HG02678 (cell line): ENCODE data around the gene MYO5A.
"Not testable (repeated sequence)": the region's sequence is repeated elsewhere in the genome, so short reads cannot be mapped to it uniquely, and the experiment has no call there.

Source experiments
- ATAC-seq: cut with Tn5 transposase; IDR thresholded peaks from one replicate; pipeline ENCODE4 v1.9.1; 2021; ENCODE audit warnings: mild to moderate bottlenecking, moderate library complexity; ENCODE audit not compliant: unreplicated experiment

Gene MYO5A

DNA sequence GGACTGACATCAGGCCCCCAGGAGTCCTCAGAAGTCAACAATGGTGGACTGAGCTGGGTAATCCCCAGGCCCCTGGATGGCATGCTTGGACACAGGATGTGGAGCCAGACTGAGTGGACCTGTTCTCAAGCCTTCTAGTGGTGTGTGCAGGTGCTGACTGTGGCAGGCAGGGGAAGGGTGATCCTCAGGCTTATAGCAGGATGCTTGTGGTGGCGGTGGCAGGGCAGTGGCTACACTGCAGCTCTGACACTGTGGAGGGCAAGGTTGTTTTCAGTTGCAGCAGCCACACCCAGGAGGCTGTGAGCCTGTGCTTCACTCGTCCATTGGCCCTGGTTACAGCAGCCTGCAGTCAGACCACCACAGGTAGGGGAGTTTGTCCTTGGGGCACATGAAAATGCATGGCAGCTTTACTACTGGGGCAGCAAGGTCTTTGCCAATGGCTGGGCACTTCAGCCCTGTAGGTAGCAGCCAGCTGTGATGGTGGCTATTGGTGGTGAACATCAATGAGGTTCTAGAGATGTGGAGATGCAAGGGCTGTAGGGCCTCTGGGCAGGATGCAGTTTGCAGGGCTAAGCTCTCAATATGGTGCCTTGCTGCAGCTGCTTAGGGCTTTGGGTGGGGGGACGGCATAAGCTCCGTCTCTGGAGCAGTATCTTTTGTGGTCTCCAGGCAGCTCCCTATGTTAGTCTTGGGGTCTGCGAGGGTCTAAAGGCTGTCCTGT is 17.5 kb upstream of the MYO5A start:
- ATAC-seq, result no peak

DNA sequence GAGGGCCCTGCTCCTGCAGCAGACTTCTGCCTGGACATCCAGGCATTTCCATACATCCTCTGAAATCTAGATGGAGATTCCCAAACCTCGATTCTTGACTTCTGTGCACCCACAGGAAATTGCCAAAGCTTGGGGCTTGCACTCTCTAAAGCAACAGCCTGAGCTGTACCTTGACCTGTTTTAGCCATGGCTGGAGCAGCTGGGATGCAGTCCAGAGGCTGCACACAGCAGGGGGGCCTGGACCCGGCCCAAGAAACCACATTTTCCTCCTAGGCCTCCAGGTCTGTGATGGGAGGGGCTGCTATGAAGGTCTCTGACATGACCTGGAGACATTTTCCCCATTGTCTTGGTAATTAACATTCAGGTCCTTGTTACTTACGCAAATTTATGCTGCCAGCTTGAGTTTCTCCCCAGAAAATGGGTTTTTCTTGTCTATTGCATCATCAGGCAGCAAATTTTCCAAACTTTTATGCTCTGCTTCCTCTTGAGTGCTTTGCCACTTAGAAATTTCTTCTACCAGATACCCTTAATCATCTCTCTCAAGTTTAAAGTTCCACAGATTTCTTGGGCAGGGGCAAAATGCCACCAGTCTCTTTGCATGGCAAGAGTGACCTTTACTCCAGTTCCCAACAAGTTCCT is 11.8 kb upstream of the MYO5A start:
- ATAC-seq, result no peak

DNA sequence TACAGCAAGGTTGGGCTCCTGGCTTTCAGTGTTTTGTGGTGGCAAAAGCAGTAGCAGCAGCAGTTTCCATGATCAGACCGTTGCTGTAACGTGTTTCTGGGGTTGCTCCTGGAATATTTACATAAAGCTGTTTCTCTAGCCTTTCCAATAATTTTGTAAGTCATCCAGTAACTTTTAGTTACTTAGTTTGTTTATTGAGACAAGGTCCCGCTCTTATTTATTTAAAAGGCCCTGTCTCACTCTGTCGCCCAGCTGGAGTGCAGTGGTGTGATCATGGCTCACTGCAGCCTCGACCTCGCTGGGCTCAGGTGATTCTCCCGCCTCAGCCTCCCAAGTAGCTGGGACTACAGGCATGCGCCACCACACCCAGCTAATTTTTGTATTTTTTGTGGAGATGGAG is 8.8 kb upstream of the MYO5A start:
- no peak for ATAC-seq

DNA sequence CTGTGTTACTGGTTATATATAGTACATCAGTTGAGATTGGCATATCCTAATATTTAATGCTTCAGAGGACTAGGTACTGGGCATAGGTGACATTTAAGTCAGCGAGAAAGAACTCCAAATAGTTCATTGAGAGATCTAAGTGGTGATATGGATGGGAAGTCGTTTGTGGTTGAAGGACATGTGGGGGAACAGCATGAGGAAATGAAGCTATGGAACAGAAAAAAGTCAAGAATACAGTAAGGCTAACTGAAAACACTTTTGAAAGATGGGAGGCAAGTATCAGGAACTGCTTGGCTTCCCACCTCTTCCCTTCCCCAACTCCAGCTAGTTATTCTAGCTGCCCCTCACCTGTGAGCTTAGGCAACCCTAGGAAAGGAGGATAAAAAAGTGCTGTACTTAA is 3.7 kb upstream of the MYO5A start:
- ATAC-seq, result no peak

DNA sequence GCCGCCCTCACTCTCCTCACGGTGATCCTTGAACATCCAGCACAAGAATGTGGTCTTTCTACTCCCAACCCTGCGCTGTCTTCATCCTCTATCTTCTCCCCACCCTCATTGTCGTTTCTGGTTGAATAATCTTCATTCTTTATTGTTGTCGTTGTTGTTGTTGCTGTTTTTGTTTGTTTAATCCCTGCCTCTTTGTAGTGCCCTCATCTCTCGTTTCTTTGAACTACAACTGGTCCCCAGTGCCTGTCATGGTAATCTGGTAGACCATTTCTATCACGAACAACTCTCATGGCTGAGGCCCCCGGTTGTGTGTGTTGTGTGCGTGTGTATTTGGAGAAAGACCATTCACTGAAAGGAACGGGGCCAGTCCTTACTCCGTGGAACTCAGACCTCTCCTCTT is 1.3 kb upstream of the MYO5A start:
- ATAC-seq, result no peak

DNA sequence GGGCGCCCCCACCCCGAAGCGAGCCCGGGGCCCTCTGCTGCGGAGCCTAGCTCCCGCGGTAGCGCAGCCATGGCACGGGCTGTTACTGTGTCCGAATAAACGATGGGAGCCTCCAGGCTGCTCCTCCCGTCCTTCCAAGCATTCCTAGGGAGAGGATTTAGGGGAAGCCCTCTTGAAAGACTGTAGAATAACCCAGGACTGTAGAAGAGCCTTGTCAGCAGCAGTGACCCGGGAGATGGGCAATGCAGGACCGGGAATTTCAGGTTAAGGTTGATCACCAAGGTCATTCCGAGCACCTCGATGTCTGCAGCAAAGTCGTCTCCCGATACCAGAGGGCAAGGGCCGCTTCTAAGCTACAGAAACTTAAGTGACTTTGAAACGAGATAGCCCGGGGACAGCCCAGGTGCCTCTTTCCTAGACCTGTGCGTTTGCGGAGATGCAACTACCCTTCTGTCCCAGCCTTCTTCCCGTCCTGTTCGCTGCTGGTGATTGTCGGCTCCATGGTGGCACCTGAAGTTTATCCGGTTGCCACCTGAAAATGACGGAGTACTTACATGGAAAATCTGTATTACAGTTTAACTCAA is 753 bp upstream of the MYO5A start:
- ATAC-seq, result peak; percentile 5

DNA sequence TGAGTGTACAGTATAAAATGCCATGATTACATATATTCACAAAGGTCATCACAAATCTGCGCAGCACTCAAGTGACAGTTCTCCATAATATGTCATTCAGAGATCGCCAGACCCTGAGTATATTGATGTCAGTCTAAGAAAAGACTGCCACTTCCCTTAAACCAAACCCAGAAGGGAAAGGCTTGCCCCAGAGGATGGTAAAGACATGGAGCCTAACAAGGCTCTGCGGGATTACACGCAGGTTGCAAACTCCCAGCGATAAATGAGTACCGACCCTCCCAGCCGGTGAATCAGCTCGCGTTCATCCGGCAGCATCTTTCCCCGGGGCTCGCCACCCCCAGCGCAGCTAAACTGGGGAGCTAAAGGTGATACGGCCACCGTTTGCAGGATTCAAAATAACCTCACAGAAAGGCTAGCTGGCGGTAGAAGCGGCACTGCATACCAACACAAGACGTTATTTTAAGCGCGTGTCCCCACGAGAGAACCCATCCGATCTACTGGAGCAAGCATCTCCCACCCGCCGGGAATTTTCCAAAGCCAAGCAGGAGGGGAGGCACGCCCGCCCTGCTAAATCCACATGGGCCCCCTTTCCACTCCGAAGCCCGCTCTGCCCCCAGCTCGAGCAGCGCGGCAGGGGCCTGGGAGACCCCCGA is 643 bp downstream of the MYO5A start:
- peak; percentile 1 for ATAC-seq

DNA sequence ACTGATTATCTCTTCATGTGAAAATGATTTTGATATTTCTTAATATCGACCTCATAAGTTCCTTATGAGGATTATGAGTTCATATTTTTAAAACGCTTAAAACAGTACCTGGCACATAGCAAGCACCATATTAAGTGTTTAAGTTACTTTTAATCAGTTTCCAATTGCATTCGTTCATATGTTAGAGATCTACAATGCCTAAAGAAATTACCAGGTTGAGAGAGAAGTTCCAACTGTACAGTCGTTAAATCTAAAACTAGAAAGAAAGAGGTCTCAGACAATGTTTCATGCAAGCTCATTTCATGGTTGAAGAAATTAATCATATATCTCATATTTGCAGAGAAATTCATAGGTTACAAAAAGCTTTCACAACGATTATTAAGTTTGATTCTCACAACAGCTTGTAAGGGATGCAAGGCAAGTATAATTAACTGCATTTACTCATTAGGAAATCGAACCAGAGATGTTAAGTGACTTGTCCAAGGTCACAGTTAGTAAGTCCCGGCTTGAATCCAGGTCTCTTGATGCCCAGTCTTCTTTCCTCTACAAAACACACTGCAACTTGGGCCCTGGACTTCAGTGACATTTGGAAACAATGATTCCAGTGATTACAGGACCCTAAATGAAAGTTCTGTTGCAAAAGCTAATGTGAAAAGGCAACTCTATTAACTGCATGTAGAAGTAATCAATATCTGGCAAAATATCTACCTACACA is 1.3 kb downstream of the MYO5A start:
- no peak for ATAC-seq

DNA sequence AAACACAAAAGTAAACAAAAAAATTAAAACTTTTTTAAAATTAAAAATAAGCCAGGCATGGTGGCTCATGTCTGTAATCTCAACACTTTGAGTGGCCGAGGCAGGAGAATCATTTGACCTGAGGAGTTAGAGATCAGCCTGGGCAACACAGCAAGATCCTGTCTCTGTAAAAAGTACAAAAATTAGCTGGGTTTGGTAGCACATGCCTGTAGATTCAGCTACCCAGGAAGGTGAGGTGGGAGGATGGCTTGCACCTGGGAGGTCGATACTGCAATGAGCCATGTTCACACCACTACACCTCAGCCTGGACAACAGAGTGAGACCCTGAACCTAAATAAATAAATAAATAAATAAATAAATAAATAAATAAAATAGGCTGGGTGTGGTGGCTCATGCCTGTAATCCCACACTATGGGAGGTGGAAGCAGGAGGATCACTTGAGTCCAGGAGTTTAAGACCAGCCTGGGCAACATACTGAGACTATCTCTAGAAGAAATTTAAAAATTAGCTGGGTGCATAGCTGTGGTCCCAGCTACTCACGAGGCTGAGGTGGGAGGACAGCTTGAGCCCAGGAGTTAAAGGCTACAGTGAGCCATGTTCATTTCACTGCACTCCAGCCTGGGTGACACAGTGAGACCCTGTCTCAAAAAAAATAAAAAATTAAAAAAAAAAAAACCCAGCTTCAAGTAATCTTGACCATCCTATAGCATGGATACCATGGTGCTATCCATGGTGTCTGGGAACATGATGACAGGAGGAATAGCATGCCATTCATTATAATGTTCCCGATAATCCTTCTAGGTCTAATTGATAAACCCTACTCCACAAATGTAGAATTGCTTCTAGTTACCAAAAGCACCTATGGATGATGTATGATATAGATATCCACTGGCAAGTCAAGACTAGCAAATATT is 4.2 kb downstream of the MYO5A start:
- ATAC-seq, result no peak

DNA sequence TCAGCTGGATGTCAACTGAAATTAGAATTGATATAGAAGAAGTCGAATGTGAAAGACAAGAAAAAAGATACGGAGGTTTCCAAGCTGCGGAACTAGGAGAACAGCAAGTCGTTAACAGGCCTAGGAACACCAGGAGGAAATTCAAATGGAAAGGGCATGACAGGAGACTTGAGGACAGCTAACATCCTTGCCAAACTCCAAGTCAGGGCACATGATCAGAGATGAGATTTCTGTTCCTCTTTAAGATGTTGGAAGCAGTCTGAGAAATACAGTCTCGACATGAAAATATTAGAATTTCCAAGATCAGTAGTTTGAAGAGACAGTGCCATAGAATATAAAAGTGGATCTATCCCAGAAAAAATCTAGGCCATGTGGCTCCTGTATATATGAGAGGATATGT is 5.0 kb downstream of the MYO5A start:
- no peak for ATAC-seq

DNA sequence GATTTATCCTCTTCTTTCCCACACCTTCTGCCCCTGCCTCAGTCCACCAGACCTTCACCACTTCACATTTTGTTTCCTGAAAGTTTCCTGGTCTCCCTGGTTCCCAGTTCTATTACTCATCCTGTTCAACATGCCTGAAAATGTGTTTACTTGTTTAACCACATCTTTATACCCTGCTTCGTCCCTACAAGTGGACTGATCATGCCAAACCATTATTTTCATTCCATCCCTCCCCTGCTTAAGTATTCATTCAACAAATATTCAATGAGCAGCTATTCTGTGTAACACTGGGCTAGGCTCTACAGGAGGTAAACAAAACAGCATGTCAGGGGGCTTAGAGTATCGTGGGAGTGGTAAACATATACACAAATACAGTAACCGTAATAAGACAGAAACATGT is 5.5 kb downstream of the MYO5A start:
- ATAC-seq, result no peak

DNA sequence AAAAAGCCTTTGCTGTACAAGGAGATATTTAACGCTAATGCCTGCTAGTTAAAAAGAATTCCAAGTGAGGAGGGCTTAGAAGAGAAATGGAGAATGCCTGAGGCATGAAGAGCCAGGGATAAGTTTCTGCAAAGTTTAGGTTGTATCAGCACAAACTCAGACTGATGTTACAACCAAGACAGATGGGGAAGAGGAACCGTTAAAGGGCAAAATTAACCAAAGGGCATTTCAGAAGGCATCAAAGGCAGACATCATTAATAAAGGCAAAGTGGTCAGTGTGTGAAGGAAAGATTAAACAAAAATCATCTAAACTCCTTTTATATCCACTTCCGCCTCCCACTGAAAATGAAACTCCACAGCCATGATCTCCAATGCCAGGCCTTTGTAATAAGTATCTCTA is 7.0 kb downstream of the MYO5A start:
- no peak for ATAC-seq

DNA sequence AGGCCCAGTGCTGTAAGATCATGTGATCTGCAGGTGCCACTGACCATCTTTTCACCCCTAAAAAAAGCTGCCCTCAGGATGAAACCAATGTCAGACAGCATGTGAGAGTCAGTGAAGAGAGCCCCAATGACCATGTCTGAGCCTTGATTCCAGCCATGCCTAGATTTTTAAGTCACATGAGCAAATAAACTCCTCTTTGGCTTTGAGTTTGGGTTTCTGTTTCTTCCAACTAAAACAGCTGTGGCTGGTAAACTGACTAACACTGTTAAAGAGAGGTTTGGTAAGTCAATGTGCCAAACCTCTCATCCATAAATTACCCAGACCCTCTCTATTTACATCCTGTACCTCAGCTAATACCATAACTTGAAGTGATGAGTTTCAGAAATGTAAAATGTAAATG is 8.3 kb downstream of the MYO5A start:
- no peak for ATAC-seq

DNA sequence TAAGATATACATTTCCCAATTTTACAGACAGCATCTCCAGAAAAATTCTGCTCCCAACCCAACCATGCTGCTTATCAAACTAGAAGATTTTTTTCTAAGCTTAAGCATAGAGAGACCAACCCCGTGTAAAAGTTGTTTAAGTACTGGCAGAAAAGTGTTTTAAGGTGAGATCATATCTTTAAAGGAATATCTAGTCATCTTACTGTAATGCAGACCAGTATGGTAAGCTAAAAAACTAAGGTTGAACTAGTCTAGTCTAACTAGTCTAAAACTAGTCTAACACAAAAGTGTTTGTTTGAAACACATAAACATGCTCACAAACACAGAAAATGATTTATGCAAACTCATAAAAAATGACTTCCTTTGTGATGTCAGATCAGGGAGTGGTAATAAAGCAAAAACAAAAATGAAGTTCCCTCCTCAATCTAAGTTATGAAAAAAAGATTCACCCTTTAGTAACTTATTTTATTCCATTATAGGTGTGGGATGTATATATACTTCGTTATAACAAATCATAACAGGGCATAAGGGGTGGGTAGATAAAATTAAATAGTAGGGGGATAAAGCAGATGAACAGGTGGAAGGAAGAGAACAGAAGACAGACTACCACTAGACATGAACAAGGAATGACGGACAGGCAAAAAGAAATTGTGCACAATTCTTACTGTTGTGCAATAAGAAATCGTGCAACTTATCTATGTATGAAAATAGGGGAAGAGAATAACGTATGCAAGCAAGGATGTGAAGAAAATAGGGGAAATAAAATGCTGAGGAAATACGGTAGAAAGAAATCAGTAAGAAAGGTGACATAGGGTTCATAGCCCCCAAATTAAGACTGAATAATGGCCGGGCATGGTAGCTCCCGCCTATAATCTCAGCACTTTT is 10.0 kb downstream of the MYO5A start:
- no peak for ATAC-seq

DNA sequence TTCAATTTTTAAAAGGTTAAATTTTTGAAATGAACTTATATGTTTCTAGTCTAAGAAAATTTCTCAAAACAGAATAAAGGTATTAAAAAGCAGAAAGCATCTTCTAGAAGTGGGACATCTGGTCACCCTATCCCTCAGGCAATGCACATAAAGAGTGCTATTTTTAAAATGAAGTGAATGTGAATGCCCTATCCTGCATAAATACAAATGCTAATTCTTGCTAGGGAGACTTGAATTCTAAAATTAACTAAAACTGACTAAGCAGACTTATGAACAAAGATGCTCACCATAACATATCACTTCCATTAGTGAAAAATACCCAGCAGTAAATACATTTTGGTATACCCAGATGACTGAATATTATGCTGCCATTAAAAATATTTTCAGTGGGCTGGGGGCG is 11.7 kb downstream of the MYO5A start:
- no peak for ATAC-seq

DNA sequence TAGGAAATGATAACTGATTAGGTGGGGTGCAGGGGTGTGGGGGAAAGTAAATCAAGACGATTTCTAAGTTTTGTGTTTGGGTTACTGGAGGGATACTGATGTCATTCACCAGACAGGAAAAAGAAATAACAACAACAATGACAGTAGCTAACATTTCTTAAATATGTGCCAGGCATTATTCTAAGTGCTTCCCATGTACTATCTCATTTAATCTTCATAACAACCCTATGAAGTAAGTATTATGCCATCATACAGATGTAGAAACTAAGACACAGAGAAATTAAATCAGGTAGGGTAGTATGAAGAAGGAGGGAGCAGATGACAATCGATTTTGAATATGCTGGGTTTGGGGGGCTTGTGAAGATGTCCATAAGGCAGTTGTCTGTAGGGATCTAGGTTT is 13.3 kb downstream of the MYO5A start:
- no peak for ATAC-seq

DNA sequence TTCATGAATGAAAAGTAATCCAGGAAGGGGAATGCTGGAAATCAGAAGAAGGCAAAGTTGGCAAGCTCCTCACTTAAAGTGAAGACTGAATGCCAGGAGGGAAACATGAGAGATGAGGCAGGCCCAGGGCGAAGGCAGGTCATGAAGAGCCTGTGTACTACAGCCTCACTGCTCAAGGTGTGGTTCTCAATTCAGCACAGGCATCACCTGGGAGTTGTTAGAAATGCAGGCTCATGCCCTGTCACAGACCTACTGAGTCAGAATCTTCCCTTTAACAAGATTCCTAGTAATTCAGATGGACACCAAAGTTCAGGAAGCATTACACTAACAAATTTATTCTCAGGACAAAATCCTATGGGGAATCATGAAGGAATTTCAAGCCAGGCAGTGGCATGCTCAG is 14.2 kb downstream of the MYO5A start:
- no peak for ATAC-seq

DNA sequence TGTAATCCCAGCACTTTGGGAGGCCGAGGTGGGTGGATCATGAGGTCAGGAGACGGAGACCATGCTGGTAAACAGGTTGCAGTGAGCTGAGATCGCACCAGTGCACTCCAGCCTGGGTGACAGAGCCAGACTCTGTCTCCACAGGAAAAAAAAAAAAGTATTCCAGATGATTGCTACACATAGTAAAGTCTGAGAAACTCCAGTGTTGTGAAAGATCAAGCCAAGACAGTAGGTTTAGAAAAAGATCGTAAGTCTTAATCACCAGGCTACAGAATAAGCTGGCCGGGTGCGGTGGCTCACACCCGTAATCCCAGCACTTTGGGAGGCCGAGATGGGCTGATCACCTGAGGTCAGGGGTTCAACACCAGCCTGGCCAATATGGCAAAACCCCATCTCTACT is 15.8 kb downstream of the MYO5A start:
- not testable (repeated sequence) for ATAC-seq

DNA sequence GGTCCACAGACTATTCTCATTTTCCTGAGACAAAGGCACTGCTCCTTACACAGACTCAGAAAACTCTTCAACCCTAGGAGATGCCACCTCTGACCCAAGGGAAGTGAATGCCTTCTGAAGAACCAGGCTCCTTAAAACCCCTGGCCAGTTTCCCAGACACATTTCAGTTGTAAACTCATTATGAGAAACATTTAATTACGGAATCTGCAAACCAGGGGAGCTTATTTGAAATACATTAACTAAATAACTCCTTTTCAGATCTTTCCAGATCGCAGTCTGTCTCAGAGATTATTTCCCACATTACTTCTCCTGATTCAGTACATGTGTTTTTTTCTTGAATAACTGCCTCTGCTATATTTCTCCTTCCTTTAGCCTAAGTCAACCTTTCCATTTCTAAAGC is 17.6 kb downstream of the MYO5A start:
- no peak for ATAC-seq
